OCI-LY3 (cell line): ENCODE results near the gene STRA6.

Experiments used
- H2AFZ ChIP-seq: fragments of 200-600, 300-600 bp; shearing (Covaris generic); 2 replicates; pipeline ENCODE4 v1.6.0; 2014; ENCODE audit warnings: antibody characterized with exemption, low read depth, low read length
- H3K27ac ChIP-seq: fragments of 200-600, 300-600 bp; sonication (generic); 2 replicates; pipeline ENCODE4 v1.5.1; 2014; ENCODE audit warnings: mild to moderate bottlenecking, low read length, moderate library complexity, mixed read lengths
- H3K27me3 ChIP-seq: fragments of 200-600, 300-600 bp; sonication (generic); 2 replicates; pipeline ENCODE4 v1.6.1; 2014; ENCODE audit warnings: low read depth, low read length, mixed read lengths
- H3K36me3 ChIP-seq: fragments of 200-600, 300-600 bp; sonication (generic); replicated peaks from 2 replicates; pipeline ENCODE3; 2014; ENCODE audit warnings: low read depth, low read length, mixed read lengths
- H3K4me1 ChIP-seq: fragments of 300-600, 200-600 bp; sonication (generic); 2 replicates; pipeline ENCODE4 v1.6.1; 2014; ENCODE audit warnings: low read length, mixed read lengths
- H3K4me2 ChIP-seq: fragments of 200-600, 300-600 bp; sonication (generic); 2 replicates; pipeline ENCODE4 v1.6.1; 2014; ENCODE audit warnings: low read length, mixed read lengths
- H3K4me3 ChIP-seq: fragments of 300-600, 200-600 bp; sonication (generic); 2 replicates; pipeline ENCODE4 v1.5.1; 2014; ENCODE audit warnings: antibody characterized with exemption, mild to moderate bottlenecking, low read length, moderate library complexity
- H3K79me2 ChIP-seq: fragments of 300-600, 200-600 bp; shearing (Covaris generic); 2 replicates; pipeline ENCODE4 v1.6.1; 2014; ENCODE audit warnings: mild to moderate bottlenecking, low read length, mixed read lengths
- H3K9ac ChIP-seq: fragments of 300-600, 200-600 bp; shearing (Covaris generic); 2 replicates; pipeline ENCODE4 v1.6.0; 2014; ENCODE audit warnings: mild to moderate bottlenecking, low read length, moderate library complexity
- H3K9me3 ChIP-seq: fragments of 200-600, 300-600 bp; shearing (Covaris generic); 2 replicates; pipeline ENCODE4 v1.6.1; 2014; ENCODE audit warnings: low read length, mixed read lengths; ENCODE audit not compliant: insufficient read depth
- H4K20me1 ChIP-seq: fragments of 200-600, 300-600 bp; sonication (generic); 2 replicates; pipeline ENCODE4 v1.6.1; 2016; ENCODE audit warnings: low read length, mixed read lengths; ENCODE audit not compliant: insufficient read depth
- CTCF ChIP-seq: fragments of 200-600, 300-600 bp; sonication (generic); IDR thresholded peaks from 2 replicates; pipeline ENCODE4 v1.5.1; 2014; ENCODE audit warnings: antibody characterized with exemption, low read length, low read depth
- EZH2phosphoT487 ChIP-seq: fragments of 200-600 bp; shearing (Covaris generic); IDR thresholded peaks from 2 replicates; pipeline ENCODE4 v1.6.1; 2018; ENCODE audit warnings: antibody characterized with exemption, mixed run types, low read depth

STRA6 gene

GRCh38 chr15:74158855-74159650, 43.5 kb downstream of the STRA6 start:
- TF ChIP-seq CTCF (no peak), EZH2phosphoT487 (no peak)
- H3K27ac ChIP-seq: peak overlapping the region; percentile 4; the same call in 1 of the 2 replicates
- no peaks in the 10 kb centered on the region for H4K20me1 ChIP-seq
- H3K79me2 ChIP-seq: no peaks in the 10 kb centered on the region
- no peak overlapping the region for H2AFZ ChIP-seq
- peak overlapping the region; percentile 28 for H3K4me3 ChIP-seq
- H3K9me3 ChIP-seq: no peaks in the 10 kb centered on the region
- no peak overlapping the region for H3K9ac ChIP-seq
- peaks cover 32% of the 10 kb centered on the region for H3K4me1 ChIP-seq
- H3K4me2 ChIP-seq: peak overlapping the region; percentile 59
- H3K27me3 ChIP-seq: peaks cover 43% of the 10 kb centered on the region
- no peaks in the 10 kb centered on the region for H3K36me3 ChIP-seq

- H3K4me2 ChIP-seq: peak overlapping the region; percentile 59
- peaks cover 32% of the 10 kb centered on the region for H3K4me1 ChIP-seq
- no peaks in the 10 kb centered on the region for H3K79me2 ChIP-seq
- H2AFZ ChIP-seq: no peak overlapping the region
- no peaks in the 10 kb centered on the region for H3K36me3 ChIP-seq
- H3K4me3 ChIP-seq: peak overlapping the region; percentile 28
- H3K27ac ChIP-seq: no peak overlapping the region
- TF ChIP-seq EZH2phosphoT487 (no peak), CTCF (no peak)
- no peaks in the 10 kb centered on the region for H3K9me3 ChIP-seq
- no peaks in the 10 kb centered on the region for H4K20me1 ChIP-seq
- H3K27me3 ChIP-seq: peaks cover 38% of the 10 kb centered on the region
- no peak overlapping the region for H3K9ac ChIP-seq
Observed at GRCh38 chr15:74157868-74158827, 44.4 kb downstream of the STRA6 start.

- Histone ChIP-seq H3K9me3 (no peaks in the 10 kb centered on the region), H3K4me1 (peaks cover 32% of the 10 kb centered on the region), H3K36me3 (no peaks in the 10 kb centered on the region), H3K27me3 (peaks cover 38% of the 10 kb centered on the region), H3K9ac (no peak overlapping the region), H3K4me3 (no peak overlapping the region), H4K20me1 (no peaks in the 10 kb centered on the region), H3K79me2 (no peaks in the 10 kb centered on the region), H3K27ac (no peak overlapping the region), H2AFZ (no peak overlapping the region), H3K4me2 (peak overlapping the region; percentile 30; the same call in 1 of the 2 replicates)
- TF ChIP-seq CTCF (no peak), EZH2phosphoT487 (no peak)
Observed at GRCh38 chr15:74156678-74157411, 45.7 kb downstream of the STRA6 start.
